Heart left ventricle (tissue), 16 donors: ENCODE data around the gene TM9SF4. TPM values are rescaled to one million over a fixed set of nuclear protein-coding genes. Genes with fewer than 3 reads are reported as not detected.
"Not testable (repeated sequence)": the region's sequence is repeated elsewhere in the genome, so short reads cannot be mapped to it uniquely, and the experiment has no call there.

Experiments used
- ATAC-seq, 4 donors: fragments of 200-7000 bp; cut with Tn5 transposase; one replicate each; pipeline ENCODE4 v1.9.1; 2020 to 2022; ENCODE audit warnings: moderate library complexity in 4 of 4, mild to moderate bottlenecking in 3 of 4, moderate number of reproducible peaks in 1 of 4
- DNase-seq, 5 donors: peaks; one replicate each; pipeline ENCODE4 v3.0.0-alpha.2; 2020
- H3K27ac ChIP-seq, 12 donors: fragments of 200-600 bp; sonication (generic) in 4 of 12; one replicate each; pipeline versions ENCODE4 v1.5.0 to v1.8.0; 2016 to 2022; ENCODE audit warnings: mild to moderate bottlenecking in 2 of 12
- H3K27me3 ChIP-seq, 9 donors: fragments of 200-600 bp; sonication (generic) in 2 of 9; one replicate each; pipeline versions ENCODE4 v1.5.1 to v1.8.0; 2016 to 2022; ENCODE audit warnings: mild to moderate bottlenecking in 3 of 9
- H3K36me3 ChIP-seq, 9 donors: fragments of 200-600 bp; sonication (generic) in 2 of 9; one replicate each; pipeline versions ENCODE4 v1.5.0 to v1.8.0; 2018 to 2022; ENCODE audit warnings: mild to moderate bottlenecking in 2 of 9
- H3K4me1 ChIP-seq, 12 donors: fragments of 200-600 bp; sonication (generic) in 4 of 12; one replicate each; pipeline versions ENCODE4 v1.5.0 to v1.8.0; 2016 to 2022; ENCODE audit warnings: mild to moderate bottlenecking in 3 of 12
- H3K4me3 ChIP-seq, 12 donors: fragments of 200-600 bp; sonication (generic) in 4 of 12; one replicate each; pipeline versions ENCODE4 v1.5.0 to v1.8.0; 2017 to 2022; ENCODE audit warnings: mild to moderate bottlenecking in 9 of 12, moderate library complexity in 4 of 12
- H3K9me3 ChIP-seq, 12 donors: fragments of 200-600 bp; sonication (generic) in 4 of 12; one replicate each; pipeline versions ENCODE4 v1.5.0 to v1.8.0; 2016 to 2022; ENCODE audit warnings: mild to moderate bottlenecking in 1 of 12
- POLR2A ChIP-seq, 2 donors: fragments of 450-650 bp; IDR thresholded peaks; one replicate each; pipeline ENCODE4 v1.6.1; 2017; ENCODE audit warnings: antibody characterized with exemption in 2 of 2, mild to moderate bottlenecking in 2 of 2, moderate library complexity in 2 of 2
- WGBS, 4 donors: extraction: QIAGEN DNeasy Blood & Tissue Kit in 2 of 4; methylation state at CpG; one replicate each; pipeline versions ENCODE4 v1.1.5 to v1.1.7; 2013 to 2018; 5-methylcytosine and 5-hydroxymethylcytosine counted together
- intact Hi-C, 10 donors: fragments of 100-400 bp; cut with DNase I; formaldehyde crosslinking; loops; one replicate each; pipeline versions ENCODE4 v1.11.1 to v1.14.2; 2022
- polyA plus RNA-seq, 2 donors: library from polyadenylated mRNA; stranded (reverse); fragments of 200-250 nt; gene quantifications; one replicate each; pipeline ENCODE4 v1.2.3, GENCODE V29; 2013
- total RNA-seq, 9 donors: library from RNA; depleted of rRNA in 2 of 9; stranded (reverse); fragments of >200 nt in 2 of 9; fragmentation: NEBNext Ultra II Directional in 3 of 9; extraction: Animal tissue kit (Norgen Biotek cat#: 25700) in 3 of 9; gene quantifications; one replicate each; pipeline versions ENCODE4 v1.1.0 to v1.2.4, GENCODE V29; 2016 to 2023
- TF ChIP-seq, protein P1 (sequence below), 12 donors: fragments of 200-600 bp; sonication (generic) in 4 of 12; IDR thresholded peaks; one replicate each; pipeline versions ENCODE4 v1.5.0 to v1.8.0; 2018 to 2022; ENCODE audit warnings: antibody characterized with exemption in 12 of 12, mild to moderate bottlenecking in 5 of 12
- donor health status: ischemic (EF 13 %, LVEDD 7.1; RV severe dilation, severe dysfunction).
- donor health status: healthy with polysubstance abuse.
- donor health status: DM: no; HTN: yes; CAD: no.
- donor health status: DM: no; HTN: no; CAD: no.
- donor health status: ischemic (EF 25% LVEDD 6.9; RV normal size, moderate dysfunction).
- donor health status: ischemic (EF 25% LVEDD 5.7; RV mildly dilated, moderate dysfunction).
- donor health status: healthy.
- donor health status: DM: yes; HTN: yes; CAD: no.
- donor health status: ischemic (EF 35%, LVEDD 5.7; RV mildly dilated, moderate dysfunction).
- donor health status: nonischemic (EF 11% LVEDD 7.7; RV severe dilation, severe dysfunction).
- donor health status: DM: yes; HTN: yes; CAD: no.
- donor health status: PGD.
- donor health status: ischemic (EF 29% LVEDD 5.4; RV normal size, mild dysfunction).
- donor health status: nonischemic (EF 23%, LVEDD 6.1; RV moderate dilation, normal function).

Gene TM9SF4
- total and polyA plus RNA-seq, 11 donors = 15.7 to 37.9 (median 28.8) TPM

DNA sequence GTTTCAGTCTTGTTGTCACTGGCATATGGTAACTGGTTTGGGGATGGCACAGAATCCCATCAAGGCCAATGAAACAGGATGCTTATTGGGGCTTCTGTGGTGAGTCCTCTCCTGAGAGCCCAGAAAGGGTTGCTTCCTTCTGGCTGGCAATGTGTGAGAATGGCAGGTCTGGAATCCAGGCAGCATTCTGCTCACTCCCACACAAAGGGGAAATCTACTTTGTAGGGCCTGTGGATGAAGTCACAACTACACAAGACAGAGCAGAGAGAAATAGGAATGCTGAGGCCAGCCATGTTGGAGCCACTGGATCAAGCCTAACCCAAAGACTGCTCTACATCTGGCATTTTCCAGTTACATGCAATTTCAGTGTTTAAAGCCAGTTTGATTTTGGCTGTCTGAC lies 82.4 kb downstream of the TM9SF4 start:
- ATAC-seq = no peak
- no peak for DNase-seq
- no peaks in the 10 kb centered on the region for H3K27me3 ChIP-seq
- no peak overlapping the region for H3K4me3 ChIP-seq
- peak overlapping the region in 1 of 12 donors; percentile 4 for H3K27ac ChIP-seq
- peaks cover 0 to 27% (median 21%) of the 10 kb centered on the region in 9 donors for H3K36me3 ChIP-seq
- intact Hi-C loops = no loop called here
- peaks cover 0 to 54% (median 30%) of the 10 kb centered on the region in 12 donors for H3K4me1 ChIP-seq
- no peaks in the 10 kb centered on the region for H3K9me3 ChIP-seq
- TF ChIP-seq, protein P1, sequence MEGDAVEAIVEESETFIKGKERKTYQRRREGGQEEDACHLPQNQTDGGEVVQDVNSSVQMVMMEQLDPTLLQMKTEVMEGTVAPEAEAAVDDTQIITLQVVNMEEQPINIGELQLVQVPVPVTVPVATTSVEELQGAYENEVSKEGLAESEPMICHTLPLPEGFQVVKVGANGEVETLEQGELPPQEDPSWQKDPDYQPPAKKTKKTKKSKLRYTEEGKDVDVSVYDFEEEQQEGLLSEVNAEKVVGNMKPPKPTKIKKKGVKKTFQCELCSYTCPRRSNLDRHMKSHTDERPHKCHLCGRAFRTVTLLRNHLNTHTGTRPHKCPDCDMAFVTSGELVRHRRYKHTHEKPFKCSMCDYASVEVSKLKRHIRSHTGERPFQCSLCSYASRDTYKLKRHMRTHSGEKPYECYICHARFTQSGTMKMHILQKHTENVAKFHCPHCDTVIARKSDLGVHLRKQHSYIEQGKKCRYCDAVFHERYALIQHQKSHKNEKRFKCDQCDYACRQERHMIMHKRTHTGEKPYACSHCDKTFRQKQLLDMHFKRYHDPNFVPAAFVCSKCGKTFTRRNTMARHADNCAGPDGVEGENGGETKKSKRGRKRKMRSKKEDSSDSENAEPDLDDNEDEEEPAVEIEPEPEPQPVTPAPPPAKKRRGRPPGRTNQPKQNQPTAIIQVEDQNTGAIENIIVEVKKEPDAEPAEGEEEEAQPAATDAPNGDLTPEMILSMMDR (IDR thresholded peaks at IDR 0.05) = no peak
- no peak for TF ChIP-seq POLR2A (IDR thresholded peaks at IDR 0.05)

GRCh38 chr20:32192698-32193097 lies 83.2 kb downstream of the TM9SF4 start:
- DNase-seq (no peak), ATAC-seq (peak in 1 of 4 donors; percentile 8)
- peaks cover 0 to 35% (median 29%) of the 10 kb centered on the region in 9 donors for H3K36me3 ChIP-seq
- H3K9me3 ChIP-seq = no peaks in the 10 kb centered on the region
- intact Hi-C loops = no loop called here
- peaks cover 0 to 54% (median 30%) of the 10 kb centered on the region in 12 donors for H3K4me1 ChIP-seq
- no peaks in the 10 kb centered on the region for H3K27me3 ChIP-seq
- WGBS, 4 donors = 21 to 37% (median 29%) methylated on average over 3 of the region's 3 CpGs
- TF ChIP-seq, protein P1 (IDR thresholded peaks at IDR 0.05) = no peak
- no peak for TF ChIP-seq POLR2A (IDR thresholded peaks at IDR 0.05)
- H3K27ac ChIP-seq = peak overlapping the region in 3 of 12 donors; percentile 4 to 29 (median 13)
- no peak overlapping the region for H3K4me3 ChIP-seq

- DNase-seq, H3K4me3 ChIP-seq, intact Hi-C loops, ATAC-seq, H3K27me3 ChIP-seq, H3K9me3 ChIP-seq: not testable (repeated sequence)
- peaks cover 0 to 41% (median 35%) of the 10 kb centered on the region in 9 donors for H3K36me3 ChIP-seq
- peaks cover 0 to 54% (median 30%) of the 10 kb centered on the region in 12 donors for H3K4me1 ChIP-seq
- H3K27ac ChIP-seq = peak overlapping the region in 3 of 12 donors; percentile 1 to 22 (median 13)
- WGBS, 4 donors = 84 to 89% (median 85%) methylated on average over 5 of the region's 5 CpGs
These were observed 83.8 kb downstream of the TM9SF4 start for GRCh38 chr20:32193336-32193735.

DNA sequence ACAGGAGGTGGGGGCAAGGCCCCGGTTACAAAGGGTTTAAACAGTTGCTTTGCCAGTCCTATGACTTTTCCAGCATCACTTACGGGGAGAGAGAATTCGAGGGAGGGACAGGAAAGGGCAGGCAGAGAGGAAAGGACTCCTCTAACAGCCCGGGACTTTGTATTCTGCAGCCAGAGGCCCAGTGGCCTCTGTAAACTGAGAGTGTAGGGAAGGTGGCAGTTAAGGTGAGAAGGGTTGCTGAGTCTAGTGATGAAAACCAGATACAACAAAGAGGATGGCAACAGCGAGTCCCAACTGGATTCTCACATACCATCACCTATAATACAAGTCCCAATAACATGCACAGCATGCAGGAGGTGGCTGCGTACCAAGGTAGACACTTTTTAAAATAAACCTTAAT lies 84.5 kb downstream of the TM9SF4 start:
- 37 to 49% (median 43%) methylated on average over 6 of the region's 6 CpGs for WGBS, 4 donors
- Histone ChIP-seq H3K4me1 (peaks cover 0 to 50% (median 26%) of the 10 kb centered on the region in 12 donors), H3K27ac (peak overlapping the region in 5 of 12 donors; percentile 1 to 33 (median 21)), H3K9me3 (no peaks in the 10 kb centered on the region), H3K27me3 (no peaks in the 10 kb centered on the region), H3K36me3 (peaks cover 0 to 48% (median 41%) of the 10 kb centered on the region in 9 donors), H3K4me3 (no peak overlapping the region)
- no peak for DNase-seq
- TF ChIP-seq POLR2A (IDR thresholded peaks at IDR 0.05) = no peak
- TF ChIP-seq, protein P1 (IDR thresholded peaks at IDR 0.05) = no peak
- ATAC-seq = peak in 1 of 4 donors; percentile 12
- intact Hi-C loops = no loop called here

GRCh38 chr20:32195581-32195980 lies 86.1 kb downstream of the TM9SF4 start:
- WGBS, 4 donors = 73 to 77% (median 75%) methylated on average over 7 of the region's 7 CpGs
- no peak overlapping the region for H3K27ac ChIP-seq
- no peak for ATAC-seq

DNA sequence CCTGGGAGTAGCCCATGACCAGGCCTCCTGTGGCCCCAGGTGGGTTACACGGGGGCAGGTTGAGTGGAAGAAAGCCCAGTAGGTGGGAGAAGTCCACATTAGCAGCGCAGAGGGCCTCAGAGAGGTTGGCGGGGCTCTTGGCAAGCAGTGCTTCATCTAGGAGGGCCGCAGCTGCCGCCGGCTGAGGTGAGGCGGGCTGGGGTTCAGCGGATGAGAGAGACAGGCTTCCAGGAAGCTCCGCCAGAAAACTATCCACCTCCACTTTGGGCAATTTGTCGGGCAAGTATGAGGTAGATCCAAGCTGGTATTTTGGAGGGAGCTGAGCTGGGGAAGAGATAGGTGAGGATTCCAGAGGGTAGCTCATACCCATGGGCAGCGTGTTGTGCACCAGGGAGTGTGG lies 87.1 kb downstream of the TM9SF4 start:
- H3K27me3 ChIP-seq, H3K27ac ChIP-seq, H3K4me3 ChIP-seq, H3K9me3 ChIP-seq, intact Hi-C loops, ATAC-seq, DNase-seq: not testable (repeated sequence)
- peaks cover 0 to 74% (median 67%) of the 10 kb centered on the region in 9 donors for H3K36me3 ChIP-seq
- 94 to 96% (median 95%) methylated on average over 11 of the region's 11 CpGs for WGBS, 4 donors
- peaks cover 0 to 36% (median 19%) of the 10 kb centered on the region in 12 donors for H3K4me1 ChIP-seq

More at GRCh38 chr20:32195581-32195980, 86.1 kb downstream of the TM9SF4 start:
- intact Hi-C loops = no loop called here
- H3K36me3 ChIP-seq = peaks cover 0 to 64% (median 57%) of the 10 kb centered on the region in 9 donors
- H3K27me3 ChIP-seq = no peaks in the 10 kb centered on the region
- no peak overlapping the region for H3K4me3 ChIP-seq
- DNase-seq = no peak
- H3K4me1 ChIP-seq = peaks cover 0 to 38% (median 18%) of the 10 kb centered on the region in 12 donors
- no peaks in the 10 kb centered on the region for H3K9me3 ChIP-seq
- TF ChIP-seq, protein P1 (IDR thresholded peaks at IDR 0.05) = no peak
- no peak for TF ChIP-seq POLR2A (IDR thresholded peaks at IDR 0.05)

GRCh38 chr20:32197136-32197535 lies 87.6 kb downstream of the TM9SF4 start:
- 90 to 91% (median 91%) methylated on average over 16 to 20 of the region's 20 CpGs for WGBS, 4 donors
- H3K27ac ChIP-seq, H3K4me3 ChIP-seq, H3K27me3 ChIP-seq, ATAC-seq, H3K9me3 ChIP-seq, intact Hi-C loops, DNase-seq: not testable (repeated sequence)
- H3K36me3 ChIP-seq = peaks cover 0 to 77% (median 72%) of the 10 kb centered on the region in 9 donors
- H3K4me1 ChIP-seq = peaks cover 0 to 36% (median 22%) of the 10 kb centered on the region in 12 donors
